VCaP (cell line): Measurements from ENCODE around the gene SNF8.

ENCODE experiments used
- H3K27ac ChIP-seq: fragments of 450-650 bp; 2 replicates; pipeline ENCODE4 v1.5.1; 2017
- CTCF ChIP-seq: fragments of 450-650 bp; conservative IDR thresholded peaks from 2 replicates; pipeline ENCODE4 v1.5.1; 2017; ENCODE audit warnings: mild to moderate bottlenecking, moderate library complexity

The SNF8 gene

GRCh38 chr17:48954300-48954755 is 9.7 kb upstream of the SNF8 start:
- TF ChIP-seq CTCF = peak; percentile 46

GRCh38 chr17:48952904-48953303 is 8.3 kb upstream of the SNF8 start:
- no peak overlapping the region for H3K27ac ChIP-seq
- no peak for TF ChIP-seq CTCF

More at GRCh38 chr17:48954300-48954755, 9.7 kb upstream of the SNF8 start:
- H3K27ac ChIP-seq = no peak overlapping the region

DNA sequence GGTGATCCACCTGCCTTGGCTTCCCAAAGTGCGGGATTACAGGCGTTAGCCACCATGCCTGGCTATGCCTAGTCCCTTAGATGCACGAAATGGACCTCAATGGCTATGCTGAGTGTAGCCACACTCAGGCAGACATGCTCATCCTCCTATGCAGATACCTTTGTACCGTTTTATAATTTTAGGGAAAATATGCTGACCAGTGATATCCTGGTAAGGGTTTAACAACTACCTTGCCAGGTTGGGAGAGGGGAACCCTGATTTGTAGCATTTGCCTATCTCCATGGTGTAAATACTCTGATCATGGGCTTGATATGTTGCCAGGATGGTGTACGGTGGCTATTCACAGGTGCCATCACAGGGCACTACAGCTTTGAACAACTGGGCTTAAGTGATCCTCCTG is 6.9 kb upstream of the SNF8 start:
- TF ChIP-seq CTCF = no peak
- no peak overlapping the region for H3K27ac ChIP-seq

DNA sequence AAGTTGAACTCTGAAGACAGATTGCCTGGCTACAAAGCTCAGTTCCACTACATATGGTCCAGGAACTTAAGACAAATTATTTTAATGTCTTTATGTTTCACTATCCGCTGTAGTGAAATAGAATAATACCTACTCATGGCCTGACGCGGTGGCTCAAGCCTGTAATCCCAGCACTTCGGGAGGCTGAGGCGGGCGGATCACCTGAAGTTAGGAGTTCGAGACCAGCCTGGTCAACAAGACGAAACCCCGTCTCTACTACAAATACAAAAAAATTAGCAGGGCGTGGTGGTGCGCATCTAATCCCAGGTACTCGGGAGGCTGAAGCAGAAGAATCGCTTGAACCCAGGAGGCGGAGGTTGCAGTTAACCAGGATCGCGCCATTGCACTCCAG is 614 bp upstream of the SNF8 start:
- H3K27ac ChIP-seq = peak overlapping the region; percentile 78

GRCh38 chr17:48933035-48933434 is 11.6 kb downstream of the SNF8 start:
- H3K27ac ChIP-seq = no peak overlapping the region
- no peak for TF ChIP-seq CTCF

- H3K27ac ChIP-seq = peak overlapping the region; percentile 44
- TF ChIP-seq CTCF = no peak
These were observed 14.2 kb downstream of the SNF8 start for GRCh38 chr17:48930435-48930873.

DNA sequence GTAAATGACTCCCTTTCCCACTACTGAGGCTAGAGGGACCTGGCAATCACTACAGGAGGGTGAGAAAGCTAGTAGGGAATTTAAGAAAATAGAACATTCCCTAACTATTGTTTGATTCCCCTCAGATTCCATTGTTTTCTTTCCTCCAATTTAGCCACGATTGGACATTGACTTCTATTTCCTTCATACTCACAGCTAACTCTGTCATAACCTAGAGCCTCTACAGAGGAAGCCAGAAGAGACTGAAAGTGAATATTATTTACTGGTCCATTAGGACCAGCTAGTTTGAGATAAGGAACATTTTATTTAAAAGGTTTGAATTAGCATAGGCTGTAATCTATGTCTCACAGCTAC is 14.9 kb downstream of the SNF8 start:
- TF ChIP-seq CTCF = no peak
- H3K27ac ChIP-seq = peak overlapping the region; percentile 44

DNA sequence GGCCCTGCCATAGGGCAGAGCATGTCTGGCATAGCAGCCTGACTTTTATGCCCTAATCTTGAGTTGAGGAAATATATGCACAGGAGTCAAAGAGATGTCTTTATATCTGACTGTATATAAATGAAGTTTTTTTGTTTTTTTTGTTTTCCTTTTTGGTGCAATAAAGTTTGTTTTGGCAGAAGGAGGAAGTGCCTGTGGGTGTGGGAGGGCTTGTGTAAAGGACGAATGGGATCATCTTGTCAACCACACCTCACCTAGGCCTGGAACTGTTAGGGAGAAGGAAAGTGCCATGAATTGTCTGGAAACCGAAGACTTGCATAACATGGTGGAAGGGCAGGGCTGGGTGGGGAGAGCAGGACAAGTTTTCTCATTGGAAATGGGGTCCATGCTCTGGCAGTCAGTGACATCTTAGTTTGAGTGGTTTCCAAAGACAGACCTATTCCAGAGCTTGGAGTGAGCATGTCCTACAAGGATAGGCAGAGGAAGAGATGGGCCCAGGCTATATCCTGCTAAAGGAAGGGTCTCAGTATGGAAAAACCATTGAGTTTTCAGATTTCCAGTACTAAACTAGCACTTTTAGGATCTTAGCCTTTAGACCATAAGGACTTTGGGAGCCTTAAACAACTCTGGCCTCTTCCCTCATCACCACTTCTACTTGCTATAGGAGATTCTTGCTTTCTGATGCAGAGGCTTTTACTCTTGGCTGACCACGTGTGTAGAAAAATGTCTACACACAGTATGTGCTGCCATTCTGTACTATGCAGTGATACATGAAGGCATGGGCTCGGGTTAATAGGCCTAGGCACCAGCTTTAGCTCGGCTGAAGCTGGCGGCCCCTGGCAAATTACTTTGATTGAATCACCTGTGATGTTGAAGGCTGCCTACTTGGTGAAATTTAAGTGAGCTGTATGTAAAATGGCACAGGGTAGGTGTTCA is 15.5 kb downstream of the SNF8 start:
- no peak for TF ChIP-seq CTCF
- H3K27ac ChIP-seq = peak overlapping the region; percentile 44
